Measurements from ENCODE around the gene LRRC1. TPM values are rescaled to one million over a fixed set of nuclear protein-coding genes. Genes with fewer than 3 reads are reported as not detected.

Gene LRRC1
- total and polyA plus RNA-seq, 2 of the 8 experiments (the other 6 are each of a cell fraction or from before 2014, with no cell fraction given): 6.7 to 15.9 TPM

DNA sequence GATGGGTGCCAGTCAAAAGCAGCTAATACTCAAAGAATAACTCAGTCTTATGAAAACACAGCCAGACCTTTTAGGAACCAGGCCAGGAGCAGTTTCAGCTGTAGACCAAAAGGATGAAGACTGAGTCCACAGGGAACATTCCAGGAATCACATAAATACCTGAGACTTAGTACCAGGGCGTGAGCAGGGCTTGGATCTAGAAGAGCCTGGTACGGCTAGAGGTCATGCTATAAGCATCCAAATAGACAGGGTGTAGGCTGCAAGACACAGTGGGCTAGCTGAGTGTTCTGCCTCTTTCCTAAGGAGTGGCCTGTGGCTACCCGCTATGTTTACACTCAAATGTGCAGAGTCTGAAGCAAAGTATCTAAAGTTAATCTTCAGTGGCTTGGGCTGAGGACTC is 29.5 kb upstream of the LRRC1 start (continued):
- TF ChIP-seq POLR2AphosphoS5 (IDR thresholded peaks at IDR 0.05; ENCODE audit: low read depth, low read length): no peak

DNA sequence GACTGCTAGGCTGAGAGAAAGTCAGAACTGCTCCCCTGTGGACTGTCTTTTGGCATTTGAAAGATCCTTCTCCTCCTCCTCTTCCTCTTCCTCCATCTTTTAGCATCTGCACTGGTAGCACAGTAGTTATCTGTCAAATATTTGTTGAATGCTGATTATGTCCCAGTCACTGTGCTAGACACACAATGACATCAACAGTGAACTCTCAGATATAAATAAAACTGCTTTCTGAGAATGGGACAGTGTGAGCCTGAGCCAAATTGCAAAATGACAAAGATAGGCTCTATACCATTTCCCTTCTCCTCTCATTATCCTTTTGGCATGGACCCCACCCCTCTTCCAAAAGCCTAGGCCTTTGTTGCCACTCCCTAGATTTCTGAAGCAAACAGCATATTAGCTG is 27.9 kb upstream of the LRRC1 start:
- Histone ChIP-seq H2AK5ac (ENCODE audit: low read depth, low read length) (no peak overlapping the region), H4K8ac (ENCODE audit: extremely low read depth, insufficient read depth, low read length) (no peak overlapping the region), H3K4me3 (ENCODE audit: extremely low read depth in 1 of 4, insufficient read depth in 2 of 4, low read depth in 3 of 4, low read length in 4 of 4) (no peak overlapping the region), H3K9me3 (ENCODE audit: insufficient read depth in 2 of 2, low read depth in 1 of 2, low read length in 1 of 2) (no peaks in the 10 kb centered on the region), H3K4me1 (replicated peaks in 1 of 4; ENCODE audit: control insufficient read depth in 3 of 4, insufficient read depth in 4 of 4, low read length in 3 of 4) (no peaks in the 10 kb centered on the region), H3K27me3 (replicated peaks in 1 of 4; ENCODE audit: control insufficient read depth in 3 of 4, extremely low read depth in 1 of 4, insufficient read depth in 3 of 4, low read length in 3 of 4) (no peaks in the 10 kb centered on the region), H3K79me1 (ENCODE audit: low read depth, low read length) (no peaks in the 10 kb centered on the region), H2BK20ac (ENCODE audit: low read length) (no peak overlapping the region), H3K4me2 (ENCODE audit: insufficient read depth in 1 of 2, low read depth in 2 of 2, low read length in 2 of 2) (no peak overlapping the region), H3K36me3 (ENCODE audit: control insufficient read depth in 2 of 4, insufficient read depth in 4 of 4, low read length in 3 of 4) (no peaks in the 10 kb centered on the region), H2BK5ac (ENCODE audit: low read depth, low read length) (no peak overlapping the region), H2BK120ac (replicated peaks; ENCODE audit: low read depth, low read length) (no peak overlapping the region), H3K4ac (replicated peaks; ENCODE audit: insufficient read length, low read depth, low read length) (no peak overlapping the region), H3K14ac (ENCODE audit: insufficient read length) (no peak overlapping the region), H3K9ac (replicated peaks in 1 of 4; ENCODE audit: extremely low read depth in 1 of 4, low read depth in 3 of 4, low read length in 3 of 4) (no peak overlapping the region), H2AFZ (ENCODE audit: low read length) (no peak overlapping the region), H4K20me1 (replicated peaks in 1 of 2; ENCODE audit: control insufficient read depth in 1 of 2, insufficient read depth in 2 of 2, low read length in 2 of 2) (no peaks in the 10 kb centered on the region), H2BK12ac (ENCODE audit: low read depth, low read length) (no peak overlapping the region), H3K56ac (replicated peaks; ENCODE audit: insufficient read length, low read depth, low read length) (no peak overlapping the region), H3K18ac (ENCODE audit: extremely low read depth, low read length) (no peak overlapping the region), H2BK15ac (ENCODE audit: low read length) (no peak overlapping the region), H3K27ac (ENCODE audit: low read depth, low read length) (no peak overlapping the region), H4K91ac (replicated peaks; ENCODE audit: insufficient read length, low read length) (no peak overlapping the region), H3K79me2 (ENCODE audit: control insufficient read depth in 1 of 2, insufficient read depth in 2 of 2, low read length in 2 of 2) (no peaks in the 10 kb centered on the region), H3K23me2 (ENCODE audit: low read depth, low read length) (no peaks in the 10 kb centered on the region), H4K5ac (ENCODE audit: insufficient read length, low read depth, low read length) (no peak overlapping the region), H3K23ac (ENCODE audit: insufficient read length) (no peak overlapping the region)
- DNase-seq (ENCODE audit: low read depth in 1 of 2, low spot score in 2 of 2) (no peak), FAIRE-seq (no peak)
- ChIA-PET CTCF (ENCODE audit: partially characterized antibody) (interaction anchor here (1.2 kb wide), 2 partner anchors 39 to 42 kb away, joined by 4 to 5 read pairs; no protein-coding TSS in a partner anchor), POLR2A (ENCODE audit: partially characterized antibody) (no interaction called here)
- TF ChIP-seq SUZ12 (IDR thresholded peaks at IDR 0.05; ENCODE audit: low read length) (no peak), RXRA (IDR thresholded peaks at IDR 0.05; ENCODE audit: insufficient read depth, low read depth, low read length) (no peak), SAP30 (IDR thresholded peaks at IDR 0.05; ENCODE audit: insufficient read depth, insufficient replicate concordance, low read length) (no peak), CTBP2 (IDR thresholded peaks at IDR 0.05; ENCODE audit: borderline replicate concordance, insufficient read depth, insufficient read length, low read length) (no peak), EP300 (IDR thresholded peaks at IDR 0.05; ENCODE audit: borderline replicate concordance in 1 of 2, low read depth in 2 of 2, low read length in 2 of 2) (no peak), RFX5 (IDR thresholded peaks at IDR 0.05; ENCODE audit: borderline replicate concordance, low read depth, low read length) (no peak), TBP (IDR thresholded peaks at IDR 0.05; ENCODE audit: low read depth, low read length) (no peak)
- TF ChIP-seq, protein P1, sequence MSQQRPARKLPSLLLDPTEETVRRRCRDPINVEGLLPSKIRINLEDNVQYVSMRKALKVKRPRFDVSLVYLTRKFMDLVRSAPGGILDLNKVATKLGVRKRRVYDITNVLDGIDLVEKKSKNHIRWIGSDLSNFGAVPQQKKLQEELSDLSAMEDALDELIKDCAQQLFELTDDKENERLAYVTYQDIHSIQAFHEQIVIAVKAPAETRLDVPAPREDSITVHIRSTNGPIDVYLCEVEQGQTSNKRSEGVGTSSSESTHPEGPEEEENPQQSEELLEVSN (IDR thresholded peaks at IDR 0.05): no peak
